Transverse colon (tissue), 4 donors: ENCODE results near the gene TLK1. TPM values are rescaled to one million over a fixed set of nuclear protein-coding genes. Genes with fewer than 3 reads are reported as not detected.
A peak's percentile ranks its signal among the peaks of the same experiment; 100 is the strongest.

Experiments
- DNase-seq: peaks from one replicate; pipeline ENCODE4 v3.0.0-alpha.2; 2019
- H3K27ac ChIP-seq, 4 donors: fragments of 200-600 bp; sonication (generic); 2 replicates each; pipeline ENCODE4 v1.5.1; 2016 to 2018; ENCODE audit warnings: inconsistent platforms in 4 of 4
- H3K27me3 ChIP-seq: fragments of 200-600 bp; sonication (generic); 2 replicates; pipeline ENCODE4 v1.5.1; 2017; ENCODE audit warnings: inconsistent platforms
- H3K36me3 ChIP-seq, 4 donors: fragments of 200-600 bp; sonication (generic); 2 replicates each; pipeline ENCODE4 v1.5.1; 2017 to 2019; ENCODE audit warnings: inconsistent platforms in 4 of 4
- H3K4me1 ChIP-seq, 4 donors: fragments of 200-600 bp; sonication (generic); 2 replicates each; pipeline ENCODE4 v1.5.1; 2017 to 2020; ENCODE audit warnings: inconsistent platforms in 4 of 4
- H3K4me3 ChIP-seq, 4 donors: fragments of 200-600 bp; sonication (generic); 1 replicate in 1 of 4; 2 replicates in 3 of 4; pipeline versions ENCODE4 v1.5.1 to v1.6.1; 2017 to 2019; ENCODE audit warnings: inconsistent platforms in 4 of 4
- H3K9me3 ChIP-seq, 2 donors: fragments of 200-600 bp; sonication (generic); 2 replicates each; pipeline ENCODE4 v1.5.1; 2017 to 2019; ENCODE audit warnings: inconsistent platforms in 2 of 2
- EP300 ChIP-seq: sonication (generic); formaldehyde crosslinking; IDR thresholded peaks from one replicate; pipeline ENCODE4 v1.6.1; 2017; ENCODE audit warnings: antibody characterized with exemption, low read depth
- POLR2A ChIP-seq: fragments of 450-650 bp; IDR thresholded peaks from one replicate; pipeline ENCODE4 v1.6.1; 2016; ENCODE audit warnings: antibody characterized with exemption, mild to moderate bottlenecking, moderate library complexity
- POLR2AphosphoS5 ChIP-seq, 3 donors: sonication (generic); formaldehyde crosslinking; IDR thresholded peaks; one replicate each; pipeline ENCODE4 v1.6.1; 2016; ENCODE audit warnings: antibody characterized with exemption in 3 of 3
- WGBS, 2 donors: methylation state at CpG; one replicate each; pipeline ENCODE4 v1.1.5; 2018; ENCODE audit warnings: low coverage in 1 of 2; 5-methylcytosine and 5-hydroxymethylcytosine counted together
- in situ Hi-C, 4 donors: fragments of 200-750 bp; cut with MboI; loops; one replicate each; pipeline versions ENCODE4 v1.15.0 to v1.15.1; 2017; ENCODE audit warnings: low sequenced_read_pairs in 3 of 4, low pct_ligation_motif_present in 1 of 4, low pct_unique_long_range_greater_than_20kb in 1 of 4
- intact Hi-C: fragments of 100-400 bp; cut with DNase I; formaldehyde crosslinking; loops from one replicate; pipeline ENCODE4 v1.15.1; 2023; ENCODE audit warnings: low total_unique reads
- total RNA-seq, 4 donors: library from RNA; depleted of rRNA; stranded (reverse); fragments of >200 nt; gene quantifications; one replicate each; pipeline ENCODE4 v1.1.0, GENCODE V29; 2016
- TF ChIP-seq, protein P1 (sequence below), 5 experiments: fragments of 200-600 bp in 3 of 5; fragments of 450-650 bp in 2 of 5; sonication (generic) in 3 of 5; IDR thresholded peaks; 1 replicate in 2 of 5; 2 replicates in 3 of 5; pipeline ENCODE4 v1.5.1; 2016 to 2017; ENCODE audit warnings: antibody characterized with exemption in 5 of 5, inconsistent platforms in 3 of 5, mild to moderate bottlenecking in 2 of 5, moderate library complexity in 1 of 5

TLK1 gene
- total RNA-seq, 4 donors from 2014 or later: 39.6 to 76.3 (median 53.2) TPM

DNA sequence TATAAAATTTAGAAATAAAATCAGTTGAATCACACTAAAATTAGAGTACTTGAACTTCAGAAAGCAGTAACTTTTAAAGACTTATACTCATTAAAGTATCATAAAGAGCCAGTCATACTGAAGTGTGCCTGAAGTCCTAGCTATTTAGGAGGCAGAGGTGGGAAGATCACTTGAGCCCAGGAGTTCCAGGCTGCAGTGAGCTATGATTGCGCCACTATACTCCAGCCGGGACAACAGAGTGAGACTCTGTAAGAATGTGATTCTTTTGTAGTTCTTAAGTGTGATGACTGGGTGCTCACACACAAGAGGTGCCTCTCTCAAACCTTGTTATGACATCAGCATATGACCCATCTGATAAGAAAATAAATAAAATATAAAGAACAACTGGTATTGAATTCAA is 14.6 kb downstream of the TLK1 start:
- WGBS, 2 donors: 86 to 100% methylated on average over 1 to 2 of the region's 2 CpGs
- DNase-seq: no peak
- Histone ChIP-seq H3K27me3 (no peaks in the 10 kb centered on the region), H3K36me3 (no peaks in the 10 kb centered on the region), H3K27ac (peak overlapping the region in 2 of 4 donors; percentile 59 to 61), H3K9me3 (no peaks in the 10 kb centered on the region), H3K4me3 (no peak overlapping the region), H3K4me1 (peaks cover 15 to 90% (median 50%) of the 10 kb centered on the region in 4 donors)
- intact Hi-C loops: no loop called here
- TF ChIP-seq POLR2A (no peak), EP300 (no peak), POLR2AphosphoS5 (IDR thresholded peaks at IDR 0.05) (no peak)
- TF ChIP-seq, protein P1, sequence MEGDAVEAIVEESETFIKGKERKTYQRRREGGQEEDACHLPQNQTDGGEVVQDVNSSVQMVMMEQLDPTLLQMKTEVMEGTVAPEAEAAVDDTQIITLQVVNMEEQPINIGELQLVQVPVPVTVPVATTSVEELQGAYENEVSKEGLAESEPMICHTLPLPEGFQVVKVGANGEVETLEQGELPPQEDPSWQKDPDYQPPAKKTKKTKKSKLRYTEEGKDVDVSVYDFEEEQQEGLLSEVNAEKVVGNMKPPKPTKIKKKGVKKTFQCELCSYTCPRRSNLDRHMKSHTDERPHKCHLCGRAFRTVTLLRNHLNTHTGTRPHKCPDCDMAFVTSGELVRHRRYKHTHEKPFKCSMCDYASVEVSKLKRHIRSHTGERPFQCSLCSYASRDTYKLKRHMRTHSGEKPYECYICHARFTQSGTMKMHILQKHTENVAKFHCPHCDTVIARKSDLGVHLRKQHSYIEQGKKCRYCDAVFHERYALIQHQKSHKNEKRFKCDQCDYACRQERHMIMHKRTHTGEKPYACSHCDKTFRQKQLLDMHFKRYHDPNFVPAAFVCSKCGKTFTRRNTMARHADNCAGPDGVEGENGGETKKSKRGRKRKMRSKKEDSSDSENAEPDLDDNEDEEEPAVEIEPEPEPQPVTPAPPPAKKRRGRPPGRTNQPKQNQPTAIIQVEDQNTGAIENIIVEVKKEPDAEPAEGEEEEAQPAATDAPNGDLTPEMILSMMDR (IDR thresholded peaks at IDR 0.05): no peak
- in situ Hi-C loops: no loop called here

DNA sequence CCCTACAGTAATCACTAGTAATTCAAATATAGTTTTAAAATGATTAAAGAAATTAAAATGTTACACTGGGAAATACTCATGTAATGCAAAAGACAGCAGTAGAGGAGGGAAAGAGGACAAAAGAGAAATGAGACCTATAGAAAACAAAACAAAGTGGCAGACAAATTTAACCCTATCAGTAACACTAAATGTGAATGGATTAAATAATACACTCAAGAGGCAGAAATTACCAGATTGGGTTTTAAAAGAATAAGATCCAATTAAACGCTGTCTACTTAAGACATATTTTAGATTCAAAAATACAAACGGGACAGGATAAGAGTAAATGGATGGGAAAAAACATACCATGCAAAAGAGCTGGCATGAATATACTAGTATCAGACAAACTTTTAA is 17.0 kb downstream of the TLK1 start:
- H3K36me3 ChIP-seq: no peaks in the 10 kb centered on the region
- no peaks in the 10 kb centered on the region for H3K27me3 ChIP-seq
- H3K9me3 ChIP-seq: no peaks in the 10 kb centered on the region
- TF ChIP-seq, protein P1 (IDR thresholded peaks at IDR 0.05): no peak
- TF ChIP-seq POLR2A (no peak), EP300 (no peak), POLR2AphosphoS5 (IDR thresholded peaks at IDR 0.05) (no peak)
- WGBS, 2 donors: 90 to 94% methylated on average over 2 of the region's 2 CpGs
- H3K4me3 ChIP-seq: no peak overlapping the region
- DNase-seq: no peak
- no peak overlapping the region for H3K27ac ChIP-seq
- H3K4me1 ChIP-seq: peaks cover 18 to 88% (median 50%) of the 10 kb centered on the region in 4 donors
- intact Hi-C loops: no loop called here
- in situ Hi-C loops: no loop called here

DNA sequence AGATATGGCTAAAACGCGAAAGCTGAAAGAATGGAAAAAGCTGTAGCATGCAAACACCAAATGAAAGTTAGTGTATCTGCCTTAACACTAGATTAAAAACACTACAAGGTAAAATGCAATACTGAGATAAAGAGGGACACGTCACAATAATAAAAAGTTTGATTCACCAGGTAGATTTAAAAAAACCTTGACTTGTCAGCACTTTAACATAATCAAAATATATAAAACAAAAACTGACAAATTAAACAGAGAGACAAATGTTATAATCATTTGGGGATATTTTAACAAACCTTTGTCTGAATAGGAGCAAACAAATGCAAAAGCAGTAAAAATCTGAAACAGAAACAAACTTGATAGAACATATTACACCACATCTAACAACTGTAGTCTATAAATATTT is 18.3 kb downstream of the TLK1 start:
- 88% methylated on average over 3 of the region's 3 CpGs for WGBS, 2 donors
- no peak overlapping the region for H3K27ac ChIP-seq

DNA sequence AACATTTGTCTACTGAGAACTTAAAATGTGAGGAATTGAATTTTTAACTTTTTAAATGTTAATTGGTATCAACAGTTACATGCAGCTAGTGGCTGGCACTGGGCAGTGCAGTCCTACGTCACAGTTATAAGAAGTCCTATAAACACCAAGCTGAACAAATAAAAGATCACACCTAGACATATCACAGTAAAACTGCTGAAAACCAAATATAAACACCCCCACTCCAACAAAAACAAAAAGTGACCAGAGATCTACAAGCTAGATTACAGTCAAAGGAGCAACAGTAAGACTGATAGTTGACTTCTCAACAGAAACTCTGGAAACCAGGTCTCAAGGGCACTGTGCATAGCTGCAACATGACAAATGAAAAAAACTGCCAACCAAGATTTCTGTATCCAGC is 19.4 kb downstream of the TLK1 start:
- WGBS, 2 donors: 13 to 53% methylated on average over 1 of the region's 1 CpG

More for the DNA sequence above, 18.3 kb downstream of the TLK1 start:
- Histone ChIP-seq H3K9me3 (no peaks in the 10 kb centered on the region), H3K4me3 (no peak overlapping the region), H3K4me1 (peaks cover 26 to 91% (median 48%) of the 10 kb centered on the region in 4 donors), H3K27me3 (no peaks in the 10 kb centered on the region), H3K36me3 (no peaks in the 10 kb centered on the region)
- intact Hi-C loops (no loop called here), in situ Hi-C loops (no loop called here)
- DNase-seq: no peak
- TF ChIP-seq POLR2AphosphoS5 (IDR thresholded peaks at IDR 0.05) (no peak), POLR2A (no peak)
- TF ChIP-seq, protein P1 (IDR thresholded peaks at IDR 0.05): no peak

More for the DNA sequence above, 19.4 kb downstream of the TLK1 start:
- in situ Hi-C loops (no loop called here), intact Hi-C loops (no loop called here)
- Histone ChIP-seq H3K4me1 (peaks cover 31 to 86% (median 42%) of the 10 kb centered on the region in 4 donors), H3K36me3 (no peaks in the 10 kb centered on the region), H3K9me3 (no peaks in the 10 kb centered on the region), H3K4me3 (no peak overlapping the region), H3K27ac (no peak overlapping the region), H3K27me3 (no peaks in the 10 kb centered on the region)
- no peak for DNase-seq
- no peak for TF ChIP-seq POLR2A
- TF ChIP-seq POLR2AphosphoS5 (IDR thresholded peaks at IDR 0.05): no peak
- TF ChIP-seq EP300: no peak
- TF ChIP-seq, protein P1 (IDR thresholded peaks at IDR 0.05): peak in 4 of 5 experiments; percentile 8 to 48 (median 22)
